Astrocyte (in vitro differentiated cells and primary cell): Measurements from ENCODE around the gene RETREG2.

Experiments
- CTCF ChIP-seq: IDR thresholded peaks from 2 replicates; pipeline ENCODE4 v1.5.1; 2011; ENCODE audit warnings: low read depth, mild to moderate bottlenecking, inconsistent platforms, low read length, moderate library complexity; ENCODE audit not compliant: insufficient read depth
- EZH2 ChIP-seq: IDR thresholded peaks from 2 replicates; pipeline ENCODE4 v1.6.1; 2012; ENCODE audit warnings: mild to moderate bottlenecking, low read length, inconsistent platforms; ENCODE audit not compliant: insufficient read depth

- TF ChIP-seq CTCF = no peak
- TF ChIP-seq EZH2 = no peak
These were observed 56.3 kb downstream of the RETREG2 start for GRCh38 chr2:219234331-219234730.
